Cardiac muscle cell (in vitro differentiated cells and primary cell): ENCODE data around the gene PAX6. TPM values are rescaled to one million over a fixed set of nuclear protein-coding genes. Genes with fewer than 3 reads are reported as not detected.

Experiments used
- DNase-seq, 2 donors: peaks; one replicate each; pipeline versions ENCODE4 v3.0.0 to v3.0.0-alpha.2; 2010 to 2017; ENCODE audit warnings: low read depth in 1 of 2, low spot score in 1 of 2
- H3K27ac ChIP-seq: fragments of 200-600 bp; sonication (generic); 2 replicates; pipeline ENCODE4 v1.5.1; 2016
- H3K27me3 ChIP-seq: fragments of 200-600 bp; sonication (generic); 2 replicates; pipeline ENCODE4 v1.6.0; 2016; ENCODE audit warnings: control low read depth
- H3K36me3 ChIP-seq: fragments of 200-600 bp; sonication (generic); 2 replicates; pipeline ENCODE4 v1.5.1; 2016; ENCODE audit warnings: control low read depth
- H3K4me1 ChIP-seq: fragments of 200-600 bp; sonication (generic); 2 replicates; pipeline ENCODE4 v1.8.1; 2017; ENCODE audit warnings: low read depth, mild to moderate bottlenecking, mixed run types
- H3K4me3 ChIP-seq: fragments of 200-600 bp; sonication (generic); 2 replicates; pipeline ENCODE4 v1.5.1; 2016; ENCODE audit warnings: mild to moderate bottlenecking
- H3K9me3 ChIP-seq: fragments of 200-600 bp; sonication (generic); 2 replicates; pipeline ENCODE4 v1.5.1; 2017; ENCODE audit warnings: low read depth, mild to moderate bottlenecking, control low read depth
- CTCF ChIP-seq: IDR thresholded peaks from 2 replicates; pipeline ENCODE4 v1.5.1; 2012; ENCODE audit warnings: low read depth, mild to moderate bottlenecking, low read length
- polyA plus RNA-seq: library from polyadenylated mRNA; unstranded; fragments of >200 nt; fragmentation: Nextera tagmentation; extraction: Ambion mirVana; gene quantifications from 2 replicates; pipeline ENCODE4 v1.2.1, GENCODE V29; 2016
- total RNA-seq: library from RNA; depleted of rRNA; stranded (reverse); fragments of >200 nt; gene quantifications from 2 replicates; pipeline ENCODE4 v1.2.3, GENCODE V29; 2016

Gene PAX6
- total and polyA plus RNA-seq, 2 experiments from 2014 or later = 0.56 to 1.1 TPM

GRCh38 chr11:31802609-31802989 is 8.5 kb downstream of the PAX6 start:
- H3K27ac ChIP-seq = no peak overlapping the region
- H3K27me3 ChIP-seq = peaks cover 100% of the 10 kb centered on the region
- DNase-seq = no peak
- H3K4me3 ChIP-seq = no peak overlapping the region
- no peaks in the 10 kb centered on the region for H3K4me1 ChIP-seq
- H3K36me3 ChIP-seq = no peaks in the 10 kb centered on the region
- TF ChIP-seq CTCF = no peak
- H3K9me3 ChIP-seq = no peaks in the 10 kb centered on the region

GRCh38 chr11:31802000-31802551 is 9.0 kb downstream of the PAX6 start:
- TF ChIP-seq CTCF = no peak
- peaks cover 100% of the 10 kb centered on the region for H3K27me3 ChIP-seq
- no peaks in the 10 kb centered on the region for H3K4me1 ChIP-seq
- DNase-seq = no peak
- no peak overlapping the region for H3K4me3 ChIP-seq
- no peaks in the 10 kb centered on the region for H3K9me3 ChIP-seq
- H3K36me3 ChIP-seq = no peaks in the 10 kb centered on the region
- H3K27ac ChIP-seq = no peak overlapping the region

GRCh38 chr11:31801298-31801702 is 9.8 kb downstream of the PAX6 start:
- Histone ChIP-seq H3K27me3 (peaks cover 100% of the 10 kb centered on the region), H3K27ac (no peak overlapping the region), H3K36me3 (no peaks in the 10 kb centered on the region), H3K9me3 (no peaks in the 10 kb centered on the region), H3K4me1 (no peaks in the 10 kb centered on the region), H3K4me3 (no peak overlapping the region)
- TF ChIP-seq CTCF = no peak
- no peak for DNase-seq

DNA sequence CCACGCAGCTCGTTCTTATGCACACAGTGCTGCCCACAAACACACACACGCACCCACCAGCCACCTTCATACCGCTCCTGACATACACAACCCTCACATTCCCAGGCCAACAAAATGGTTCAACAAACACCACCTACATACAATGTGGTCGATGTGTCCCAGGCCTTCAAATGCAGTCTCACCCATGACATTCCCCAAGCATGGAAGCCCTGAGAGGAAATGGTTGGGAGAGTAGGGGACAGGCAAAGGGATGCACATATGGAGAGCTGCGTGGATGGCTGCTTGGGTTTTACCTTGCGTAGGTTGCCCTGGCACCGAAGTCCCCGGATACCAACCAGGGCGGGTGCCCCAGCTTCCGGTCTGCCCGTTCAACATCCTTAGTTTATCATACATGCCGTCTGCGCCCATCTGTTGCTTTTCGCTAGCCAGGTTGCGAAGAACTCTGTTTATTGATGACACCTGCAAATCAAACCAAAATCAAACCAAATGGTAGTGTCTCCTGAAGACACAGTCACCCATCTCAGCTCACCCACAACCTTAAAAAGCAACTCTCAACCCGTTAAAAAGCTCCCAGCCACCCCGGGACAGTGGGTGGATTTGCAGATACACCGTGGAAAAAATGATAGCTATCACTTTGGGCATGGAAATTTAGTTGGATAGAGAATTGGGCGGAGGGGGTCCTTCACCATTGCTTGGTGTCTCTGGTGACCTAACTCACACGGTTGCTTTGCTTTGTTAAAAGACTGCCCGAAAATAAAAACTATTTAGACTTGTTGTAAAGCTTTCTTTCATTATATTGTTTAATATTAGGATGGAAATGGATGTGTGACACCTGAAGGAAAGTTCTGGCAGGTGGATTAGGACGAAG is 10.5 kb downstream of the PAX6 start:
- DNase-seq = no peak
- no peak for TF ChIP-seq CTCF
- H3K9me3 ChIP-seq = no peaks in the 10 kb centered on the region
- no peaks in the 10 kb centered on the region for H3K4me1 ChIP-seq
- peaks cover 100% of the 10 kb centered on the region for H3K27me3 ChIP-seq
- H3K4me3 ChIP-seq = no peak overlapping the region
- no peak overlapping the region for H3K27ac ChIP-seq
- H3K36me3 ChIP-seq = no peaks in the 10 kb centered on the region

DNA sequence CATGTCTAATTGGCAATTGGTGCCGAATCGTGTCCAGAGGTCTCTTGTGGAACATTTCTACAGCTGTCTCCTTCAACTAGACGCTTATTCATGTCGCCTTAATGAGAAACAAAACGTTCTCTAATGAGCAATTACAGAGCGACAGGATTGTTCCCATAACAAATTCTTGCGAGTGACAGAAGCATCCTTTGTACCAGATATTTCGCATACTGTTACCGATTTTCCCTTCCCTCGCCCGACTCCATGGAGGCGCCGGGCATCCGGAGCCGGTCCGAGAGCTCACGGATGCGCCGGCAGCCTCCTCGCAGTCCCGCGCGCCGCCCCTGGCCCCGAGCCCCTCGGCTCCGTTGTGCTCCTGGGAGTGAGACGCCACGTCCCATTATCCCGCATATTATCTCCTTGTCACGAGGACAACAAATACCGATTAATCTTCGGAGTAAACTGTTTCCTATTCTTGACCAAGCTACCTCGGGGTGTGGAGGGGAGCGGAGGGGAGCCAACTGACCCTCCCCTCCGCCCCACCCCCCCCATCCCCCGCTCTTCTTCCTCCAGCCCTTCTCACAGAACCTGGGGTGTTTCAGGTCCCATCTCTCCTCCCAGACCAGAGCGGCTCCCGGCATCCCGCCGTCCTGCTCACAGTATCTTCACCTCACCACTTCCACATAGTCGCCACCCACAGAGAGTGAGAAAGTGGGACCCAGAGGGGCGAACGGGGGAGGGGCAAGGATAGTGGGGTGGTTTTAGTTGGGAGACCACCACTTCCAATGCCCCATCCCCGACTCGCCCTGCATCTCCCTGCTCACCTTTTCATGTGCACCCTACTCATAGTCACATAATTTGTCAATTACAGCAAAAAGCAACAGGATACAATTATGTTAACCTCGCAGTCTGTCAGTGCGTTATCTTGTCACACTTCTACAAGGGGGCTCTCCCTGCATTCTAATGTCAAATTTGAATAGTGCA is 11.4 kb downstream of the PAX6 start:
- Histone ChIP-seq H3K27me3 (peaks cover 100% of the 10 kb centered on the region), H3K4me1 (no peaks in the 10 kb centered on the region), H3K27ac (no peak overlapping the region), H3K4me3 (no peak overlapping the region), H3K36me3 (no peaks in the 10 kb centered on the region), H3K9me3 (no peaks in the 10 kb centered on the region)
- no peak for DNase-seq
- TF ChIP-seq CTCF = no peak
